Heart left ventricle (tissue), 13 donors: ENCODE data around the gene CCNB1.

Source experiments
- CTCF ChIP-seq, 12 donors: fragments of 200-600 bp; sonication (generic) in 4 of 12; IDR thresholded peaks; one replicate each; pipeline versions ENCODE4 v1.5.0 to v1.8.0; 2018 to 2022; ENCODE audit warnings: antibody characterized with exemption in 12 of 12, mild to moderate bottlenecking in 5 of 12
- POLR2A ChIP-seq, 2 donors: fragments of 450-650 bp; IDR thresholded peaks; one replicate each; pipeline ENCODE4 v1.6.1; 2017; ENCODE audit warnings: antibody characterized with exemption in 2 of 2, mild to moderate bottlenecking in 2 of 2, moderate library complexity in 2 of 2
- donor health status: ischemic (EF 13 %, LVEDD 7.1; RV severe dilation, severe dysfunction).
- donor health status: DM: no; HTN: yes; CAD: no.
- donor health status: DM: no; HTN: no; CAD: no.
- donor health status: ischemic (EF 25% LVEDD 6.9; RV normal size, moderate dysfunction).
- donor health status: ischemic (EF 25% LVEDD 5.7; RV mildly dilated, moderate dysfunction).
- donor health status: ischemic (EF 35%, LVEDD 5.7; RV mildly dilated, moderate dysfunction).
- donor health status: nonischemic (EF 11% LVEDD 7.7; RV severe dilation, severe dysfunction).
- donor health status: DM: yes; HTN: yes; CAD: no.
- donor health status: PGD.
- donor health status: ischemic (EF 29% LVEDD 5.4; RV normal size, mild dysfunction).
- donor health status: nonischemic (EF 23%, LVEDD 6.1; RV moderate dilation, normal function).

DNA sequence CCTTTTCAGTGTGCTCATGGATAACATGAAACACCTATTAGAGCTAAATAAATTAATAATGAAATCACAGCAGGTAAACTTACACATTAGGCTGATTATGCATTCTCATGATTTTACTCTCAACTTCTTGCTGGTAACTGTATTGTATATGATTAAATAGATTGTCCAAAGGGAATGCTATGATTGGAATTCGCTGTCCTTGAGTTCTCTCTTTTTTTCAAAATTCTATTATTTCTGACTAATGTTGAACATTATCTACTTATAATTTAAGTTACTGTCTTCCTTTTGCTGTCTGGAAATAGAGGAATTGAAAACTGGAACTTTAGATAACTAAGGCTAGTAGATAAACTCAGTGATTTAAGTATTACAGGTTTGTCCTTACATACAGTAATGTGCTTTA, 35.5 kb downstream of the CCNB1 start:
- no peak for TF ChIP-seq CTCF (IDR thresholded peaks at IDR 0.05)
- no peak for TF ChIP-seq POLR2A (IDR thresholded peaks at IDR 0.05)
